Osteoblast (primary cell): ENCODE measurements around the gene ELAPOR1. TPM values are rescaled to one million over a fixed set of nuclear protein-coding genes. Genes with fewer than 3 reads are reported as not detected.
A peak's percentile ranks its signal among the peaks of the same experiment; 100 is the strongest.

Source experiments
- DNase-seq: peaks from one replicate; pipeline ENCODE4 v3.0.0; 2011; ENCODE audit warnings: low spot score, mixed read lengths; ENCODE audit not compliant: insufficient read length; ENCODE audit errors: missing footprints
- H2AFZ ChIP-seq: 2 replicates; pipeline ENCODE4 v1.6.0; 2011; ENCODE audit warnings: mild to moderate bottlenecking, low read length
- H3K27ac ChIP-seq: 2 replicates; pipeline ENCODE4 v1.5.1; 2011; ENCODE audit warnings: mild to moderate bottlenecking, low read depth, low read length, moderate library complexity
- H3K27me3 ChIP-seq: 2 replicates; pipeline ENCODE4 v1.6.0; 2012; ENCODE audit warnings: mild to moderate bottlenecking, control low read depth, inconsistent platforms, low read length, moderate library complexity; ENCODE audit not compliant: insufficient read depth
- H3K36me3 ChIP-seq: 2 replicates; pipeline ENCODE4 v1.5.1; 2011; ENCODE audit warnings: mild to moderate bottlenecking, low read length, control low read depth, moderate library complexity; ENCODE audit not compliant: insufficient read depth
- H3K4me1 ChIP-seq: 2 replicates; pipeline ENCODE4 v1.5.1; 2011; ENCODE audit warnings: mild to moderate bottlenecking, low read length, control low read depth, moderate library complexity; ENCODE audit not compliant: insufficient read depth
- H3K4me2 ChIP-seq: 2 replicates; pipeline ENCODE4 v1.6.0; 2011; ENCODE audit warnings: mild to moderate bottlenecking, low read length; ENCODE audit not compliant: insufficient read depth
- H3K4me3 ChIP-seq: fragments of 200-600 bp; sonication (generic); 3 replicates; pipeline ENCODE4 v1.5.1; 2012; ENCODE audit warnings: mild to moderate bottlenecking, low read length, inconsistent platforms; ENCODE audit not compliant: insufficient read depth
- H3K79me2 ChIP-seq: 2 replicates; pipeline ENCODE4 v1.6.0; 2012; ENCODE audit warnings: mild to moderate bottlenecking, low read length, control low read depth, inconsistent platforms; ENCODE audit not compliant: insufficient read depth
- H3K9me3 ChIP-seq: 2 replicates; pipeline ENCODE4 v1.5.1; 2011; ENCODE audit warnings: low read depth, low read length, control low read depth
- H4K20me1 ChIP-seq: 2 replicates; pipeline ENCODE4 v1.6.0; 2012; ENCODE audit warnings: mild to moderate bottlenecking, low read length, control low read depth; ENCODE audit not compliant: insufficient read depth
- CTCF ChIP-seq: IDR thresholded peaks from 2 replicates; pipeline ENCODE4 v1.5.1; 2011; ENCODE audit warnings: mild to moderate bottlenecking, low read depth, low read length, moderate library complexity; ENCODE audit errors: extremely low read depth
- total RNA-seq: library from RNA; depleted of rRNA; stranded (reverse); fragments of >200 nt; gene quantifications from 2 replicates; pipeline ENCODE4 v1.2.3, GENCODE V29; 2012

ELAPOR1 gene
- total RNA-seq, 1 donor, result 0.36 TPM

- Histone ChIP-seq H3K27ac (no peak overlapping the region), H4K20me1 (no peaks in the 10 kb centered on the region), H3K4me1 (peaks cover 17% of the 10 kb centered on the region), H3K4me3 (no peak overlapping the region), H3K4me2 (no peak overlapping the region), H3K36me3 (no peaks in the 10 kb centered on the region), H2AFZ (no peak overlapping the region), H3K9me3 (no peaks in the 10 kb centered on the region), H3K27me3 (no peaks in the 10 kb centered on the region), H3K79me2 (no peaks in the 10 kb centered on the region)
- no peak for DNase-seq
- TF ChIP-seq CTCF, result no peak
These were observed 45.4 kb downstream of the ELAPOR1 start for GRCh38 chr1:109159326-109159725.

- Histone ChIP-seq H3K27ac (no peak overlapping the region), H3K9me3 (no peaks in the 10 kb centered on the region), H3K4me3 (no peak overlapping the region), H4K20me1 (no peaks in the 10 kb centered on the region), H2AFZ (no peak overlapping the region), H3K4me1 (peaks cover 17% of the 10 kb centered on the region), H3K27me3 (no peaks in the 10 kb centered on the region), H3K4me2 (no peak overlapping the region), H3K79me2 (no peaks in the 10 kb centered on the region), H3K36me3 (no peaks in the 10 kb centered on the region)
- DNase-seq, result no peak
- no peak for TF ChIP-seq CTCF
These were observed 46.3 kb downstream of the ELAPOR1 start for GRCh38 chr1:109160071-109160840.

GRCh38 chr1:109161858-109162606 lies 48.1 kb downstream of the ELAPOR1 start:
- Histone ChIP-seq H3K27me3 (no peaks in the 10 kb centered on the region), H3K4me2 (peak overlapping the region; percentile 54), H3K4me1 (peaks cover 18% of the 10 kb centered on the region), H3K9me3 (no peaks in the 10 kb centered on the region), H4K20me1 (no peaks in the 10 kb centered on the region), H3K79me2 (no peaks in the 10 kb centered on the region), H3K36me3 (no peaks in the 10 kb centered on the region), H2AFZ (peak overlapping the region; percentile 59), H3K27ac (peak overlapping the region; percentile 16), H3K4me3 (peak overlapping the region; percentile 27)
- TF ChIP-seq CTCF, result no peak
- DNase-seq, result peak; percentile 86

- H3K4me1 ChIP-seq, result peaks cover 23% of the 10 kb centered on the region
- no peak overlapping the region for H3K27ac ChIP-seq
- H3K27me3 ChIP-seq, result no peaks in the 10 kb centered on the region
- no peaks in the 10 kb centered on the region for H4K20me1 ChIP-seq
- TF ChIP-seq CTCF, result no peak
- H3K36me3 ChIP-seq, result no peaks in the 10 kb centered on the region
- peak overlapping the region; percentile 54 for H3K4me2 ChIP-seq
- peak overlapping the region; percentile 59 for H2AFZ ChIP-seq
- no peaks in the 10 kb centered on the region for H3K79me2 ChIP-seq
- DNase-seq, result no peak
- no peaks in the 10 kb centered on the region for H3K9me3 ChIP-seq
- H3K4me3 ChIP-seq, result no peak overlapping the region
These were observed 48.7 kb downstream of the ELAPOR1 start for GRCh38 chr1:109162626-109163025.
